HG02973 (cell line): ENCODE data around the gene SAFB2.

Experiments
- ATAC-seq: cut with Tn5 transposase; IDR thresholded peaks from one replicate; pipeline ENCODE4 v1.9.1; 2021; ENCODE audit warnings: moderate library complexity; ENCODE audit not compliant: unreplicated experiment

SAFB2 gene

DNA sequence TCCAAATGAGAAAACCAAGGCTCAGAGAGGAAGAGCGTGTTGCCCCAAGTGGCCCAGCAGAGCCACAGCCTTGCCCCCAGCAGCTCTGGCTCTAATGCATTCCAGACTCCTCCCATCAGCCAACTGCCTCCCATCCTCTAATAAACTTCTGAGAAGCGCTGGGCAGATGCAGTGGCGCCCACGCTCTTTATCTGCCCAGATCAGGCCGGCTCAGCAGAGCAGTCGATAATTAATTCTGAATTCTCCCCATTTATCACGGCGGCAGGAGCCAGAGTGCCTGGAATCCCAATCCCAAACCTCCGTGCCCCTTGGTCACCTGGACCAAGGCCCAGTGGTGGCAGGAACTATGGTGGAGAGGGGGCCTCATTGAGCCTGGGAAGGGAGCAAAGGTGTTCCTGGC is 68.7 kb downstream of the SAFB2 start:
- no peak for ATAC-seq

DNA sequence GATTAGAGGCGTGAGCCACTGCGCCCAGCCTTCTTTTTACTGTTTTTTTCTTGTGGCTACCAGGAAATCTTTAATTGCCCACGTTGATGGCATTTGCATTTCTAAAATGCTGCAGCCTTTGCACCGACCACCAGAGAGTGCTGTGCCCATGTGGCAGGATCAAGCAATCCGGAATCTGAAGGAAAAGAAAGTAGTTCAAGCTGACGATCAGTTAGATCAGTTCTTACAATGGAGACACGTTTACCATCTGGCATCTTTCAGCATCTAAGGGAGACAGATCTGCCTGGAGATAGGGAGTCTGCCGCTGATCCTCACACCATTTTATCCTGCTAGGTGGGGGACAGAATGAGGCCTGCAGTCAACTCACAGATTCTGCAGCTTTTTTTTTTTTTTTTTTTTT is 74.7 kb downstream of the SAFB2 start:
- no peak for ATAC-seq

DNA sequence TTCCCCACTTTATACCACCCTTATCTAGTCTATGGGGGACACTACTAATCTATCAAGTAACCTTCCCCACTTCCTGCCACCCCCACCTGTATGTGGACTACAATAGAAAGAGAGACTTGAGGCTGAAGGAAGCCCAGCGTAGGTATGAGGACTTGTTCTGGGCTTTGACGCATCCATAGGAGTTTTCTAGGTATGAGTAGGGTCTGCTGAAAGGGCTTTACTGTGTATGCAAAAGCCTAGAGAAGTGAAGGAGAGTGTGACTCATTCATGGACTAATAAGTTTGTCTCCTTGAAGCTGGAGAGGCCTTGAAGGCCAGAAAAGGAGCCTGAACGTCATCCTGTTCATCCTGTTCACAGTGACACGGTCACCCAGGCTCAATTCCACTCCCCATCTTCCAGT is 76.6 kb downstream of the SAFB2 start:
- ATAC-seq = no peak

DNA sequence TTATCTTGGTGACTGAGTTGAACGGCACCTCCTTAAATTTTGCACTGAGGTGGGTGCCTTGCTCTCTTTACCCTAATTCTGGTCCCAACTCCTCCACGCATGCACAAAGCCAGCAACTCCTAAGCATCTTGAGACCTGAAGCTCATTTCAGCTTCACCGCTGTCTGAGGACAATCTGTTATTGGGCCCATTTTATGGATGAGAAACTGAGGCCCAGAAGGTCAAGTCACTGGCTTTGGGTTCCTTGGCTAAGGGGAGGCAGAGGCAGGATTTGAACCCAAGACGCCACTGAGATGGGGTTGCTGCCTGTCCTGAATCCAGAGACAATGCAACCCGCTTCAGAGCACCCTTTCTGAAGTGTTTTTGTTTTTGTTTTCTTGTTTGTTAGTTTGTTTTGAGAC is 77.5 kb downstream of the SAFB2 start:
- ATAC-seq = no peak

DNA sequence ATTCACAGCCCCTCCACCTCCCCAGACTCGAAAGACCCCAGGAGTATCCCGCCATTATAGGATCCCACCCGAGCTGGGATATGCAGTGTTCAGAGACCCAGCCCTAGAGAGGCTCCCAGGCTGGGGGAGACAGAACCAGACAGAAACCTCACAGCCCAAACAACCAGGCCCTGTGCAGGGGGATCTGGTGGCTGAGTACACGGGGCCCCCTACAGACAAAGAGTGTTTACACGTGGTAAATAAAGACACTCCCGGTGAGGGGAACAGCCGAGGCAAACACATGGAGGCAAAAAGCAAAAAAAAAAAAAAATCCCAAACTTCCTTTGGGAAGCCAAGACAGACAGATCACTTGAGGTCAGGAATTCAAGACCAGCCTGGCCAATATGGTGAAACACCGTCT is 79.9 kb downstream of the SAFB2 start:
- ATAC-seq = no peak

DNA sequence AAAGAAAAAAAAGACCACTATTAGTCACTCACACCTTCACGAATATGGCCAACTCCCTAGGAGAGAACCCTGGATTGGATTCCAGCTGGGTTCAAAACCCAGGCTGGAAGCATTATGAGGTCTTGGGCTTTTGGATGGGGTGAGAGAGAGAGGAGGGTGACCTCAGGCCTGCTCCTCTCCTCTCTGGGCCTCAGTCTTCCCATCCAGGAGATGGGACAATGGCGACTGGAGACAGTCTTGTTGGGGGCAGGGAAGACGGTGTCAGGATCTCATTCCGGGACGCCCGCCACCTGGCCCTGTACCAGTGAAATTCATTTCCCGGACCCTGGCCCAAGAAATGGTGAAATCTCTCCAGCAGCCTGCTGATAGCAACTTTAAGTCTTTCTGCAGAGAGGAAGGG is 81.1 kb downstream of the SAFB2 start:
- ATAC-seq = no peak

DNA sequence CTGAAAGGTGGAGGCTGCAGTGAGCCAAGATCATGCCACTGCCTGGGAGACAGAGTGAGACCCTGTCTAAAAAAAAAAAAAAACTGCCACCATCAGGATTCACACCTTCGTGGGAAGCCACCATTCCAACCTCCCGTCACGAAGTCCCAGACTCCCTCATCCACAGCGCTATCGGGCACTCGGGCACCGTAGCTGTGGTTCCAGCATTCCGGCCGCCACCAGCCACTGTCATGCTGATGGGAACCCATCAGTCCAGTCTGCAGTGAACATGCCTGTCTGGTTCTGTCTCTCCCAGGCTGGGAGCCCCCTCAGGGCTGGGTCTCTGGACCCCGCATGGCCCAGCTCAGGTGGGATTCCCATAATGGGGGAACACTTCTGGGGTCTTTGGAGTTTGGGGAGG is 82.4 kb downstream of the SAFB2 start:
- no peak for ATAC-seq

DNA sequence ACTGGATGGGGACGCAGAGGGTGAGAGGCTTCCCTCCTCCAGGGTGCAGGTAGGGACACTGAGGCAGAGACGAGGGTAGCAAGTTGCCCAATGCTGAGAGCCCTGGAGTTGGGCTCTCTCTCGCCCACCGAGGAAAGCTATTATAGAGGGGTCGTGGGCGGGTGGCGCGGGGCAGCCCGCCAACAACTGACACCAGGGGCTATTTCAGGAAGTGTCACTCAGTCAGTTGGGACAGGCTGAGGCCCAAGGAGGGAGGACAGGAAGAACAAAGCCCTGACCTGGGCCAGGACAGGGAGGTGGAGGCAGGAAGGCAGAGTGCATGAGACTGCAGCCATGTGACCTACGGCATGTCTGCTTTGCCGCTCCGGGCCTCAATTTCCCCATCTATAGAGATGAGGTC is 84.7 kb downstream of the SAFB2 start:
- no peak for ATAC-seq
